Measurements from ENCODE around the gene FSIP1.

DNA sequence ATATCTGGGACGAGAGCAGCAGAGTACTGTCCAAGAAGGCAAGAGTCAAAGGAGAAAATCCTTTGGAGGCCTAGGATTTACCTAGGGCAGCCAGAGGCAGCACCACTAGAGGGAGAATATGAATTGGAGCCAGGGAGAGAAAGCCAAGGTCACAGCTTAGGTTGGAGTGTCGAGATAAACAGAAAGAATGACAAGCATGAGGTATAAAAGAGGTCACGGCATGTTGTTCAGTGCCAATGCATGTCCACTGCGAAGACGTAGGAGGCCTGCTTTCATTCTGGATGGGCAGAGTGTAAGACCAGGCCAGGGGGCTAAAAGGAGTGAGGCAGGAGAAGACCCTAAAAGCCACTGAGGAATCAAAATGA lies 154.5 kb downstream of the FSIP1 start:
- TF ChIP-seq CC2D1A (IDR thresholded peaks at IDR 0.05) (no peak), NBN (IDR thresholded peaks at IDR 0.05; ENCODE audit: low read depth) (no peak), PHF20 (IDR thresholded peaks at IDR 0.05; ENCODE audit: partially characterized antibody) (no peak), CEBPB (tag; IDR thresholded peaks at IDR 0.05) (no peak)
- TF ChIP-seq, protein P1, sequence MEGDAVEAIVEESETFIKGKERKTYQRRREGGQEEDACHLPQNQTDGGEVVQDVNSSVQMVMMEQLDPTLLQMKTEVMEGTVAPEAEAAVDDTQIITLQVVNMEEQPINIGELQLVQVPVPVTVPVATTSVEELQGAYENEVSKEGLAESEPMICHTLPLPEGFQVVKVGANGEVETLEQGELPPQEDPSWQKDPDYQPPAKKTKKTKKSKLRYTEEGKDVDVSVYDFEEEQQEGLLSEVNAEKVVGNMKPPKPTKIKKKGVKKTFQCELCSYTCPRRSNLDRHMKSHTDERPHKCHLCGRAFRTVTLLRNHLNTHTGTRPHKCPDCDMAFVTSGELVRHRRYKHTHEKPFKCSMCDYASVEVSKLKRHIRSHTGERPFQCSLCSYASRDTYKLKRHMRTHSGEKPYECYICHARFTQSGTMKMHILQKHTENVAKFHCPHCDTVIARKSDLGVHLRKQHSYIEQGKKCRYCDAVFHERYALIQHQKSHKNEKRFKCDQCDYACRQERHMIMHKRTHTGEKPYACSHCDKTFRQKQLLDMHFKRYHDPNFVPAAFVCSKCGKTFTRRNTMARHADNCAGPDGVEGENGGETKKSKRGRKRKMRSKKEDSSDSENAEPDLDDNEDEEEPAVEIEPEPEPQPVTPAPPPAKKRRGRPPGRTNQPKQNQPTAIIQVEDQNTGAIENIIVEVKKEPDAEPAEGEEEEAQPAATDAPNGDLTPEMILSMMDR (IDR thresholded peaks at IDR 0.05 in 2 of 3, conservative IDR thresholded peaks at IDR 0.05 in 1 of 3; ENCODE audit: insufficient read depth in 2 of 3, low read depth in 1 of 3, low read length in 3 of 3), result no peak

Measured in K562 (cell line).